ENCODE measurements around the gene FAM180B. TPM values are rescaled to one million over a fixed set of nuclear protein-coding genes. Genes with fewer than 3 reads are reported as not detected.

Gene FAM180B
- total RNA-seq, 2 donors from 2014 or later = 0.27 to 3.4 TPM

GRCh38 chr11:47616726-47617416 lies 30.4 kb downstream of the FAM180B start:
- TF ChIP-seq CTCF (IDR thresholded peaks at IDR 0.05) = peak; percentile 38
- Histone ChIP-seq H3K9me3 (no peaks in the 10 kb centered on the region), H3K4me3 (no peak overlapping the region), H3K4me1 (ENCODE audit: control insufficient read depth in 1 of 2, low read depth in 2 of 2) (no peaks in the 10 kb centered on the region), H3K27ac (no peak overlapping the region), H3K27me3 (replicated peaks; ENCODE audit: insufficient read depth) (no peaks in the 10 kb centered on the region), H3K36me3 (peaks cover 19% of the 10 kb centered on the region)
- DNase-seq (ENCODE audit: low spot score) = no peak
- ATAC-seq (ENCODE audit: insufficient number of reproducible peaks, low FRiP score, low read depth) = no peak

DNA sequence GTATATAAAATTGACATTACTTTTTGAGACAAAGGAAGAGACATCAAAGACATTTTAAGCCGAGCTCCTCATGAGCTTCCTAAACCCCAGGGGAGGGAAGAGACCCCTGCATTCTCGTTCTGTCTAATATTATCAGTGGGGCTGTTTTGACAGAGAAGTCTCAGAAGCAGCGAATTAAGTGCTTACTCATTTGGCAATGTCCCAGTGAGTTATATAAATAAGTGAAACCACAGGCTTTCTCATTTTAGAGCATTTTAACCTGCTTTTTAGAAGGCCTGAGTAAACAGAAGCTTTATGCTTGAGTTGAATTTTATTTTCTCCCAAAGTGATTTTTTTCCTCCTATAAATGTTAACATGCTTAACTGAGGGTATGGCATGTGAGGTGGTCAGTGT lies 30.9 kb downstream of the FAM180B start:
- peaks cover 25% of the 10 kb centered on the region for H3K36me3 ChIP-seq
- DNase-seq (ENCODE audit: low spot score) (no peak), ATAC-seq (ENCODE audit: insufficient number of reproducible peaks, low FRiP score, low read depth) (no peak)
- no peak overlapping the region for H3K27ac ChIP-seq
- H3K9me3 ChIP-seq = no peaks in the 10 kb centered on the region
- H3K4me1 ChIP-seq (ENCODE audit: control insufficient read depth in 1 of 2, low read depth in 2 of 2) = no peaks in the 10 kb centered on the region
- H3K4me3 ChIP-seq = no peak overlapping the region
- H3K27me3 ChIP-seq (replicated peaks; ENCODE audit: insufficient read depth) = no peaks in the 10 kb centered on the region
- TF ChIP-seq CTCF (IDR thresholded peaks at IDR 0.05) = no peak

DNA sequence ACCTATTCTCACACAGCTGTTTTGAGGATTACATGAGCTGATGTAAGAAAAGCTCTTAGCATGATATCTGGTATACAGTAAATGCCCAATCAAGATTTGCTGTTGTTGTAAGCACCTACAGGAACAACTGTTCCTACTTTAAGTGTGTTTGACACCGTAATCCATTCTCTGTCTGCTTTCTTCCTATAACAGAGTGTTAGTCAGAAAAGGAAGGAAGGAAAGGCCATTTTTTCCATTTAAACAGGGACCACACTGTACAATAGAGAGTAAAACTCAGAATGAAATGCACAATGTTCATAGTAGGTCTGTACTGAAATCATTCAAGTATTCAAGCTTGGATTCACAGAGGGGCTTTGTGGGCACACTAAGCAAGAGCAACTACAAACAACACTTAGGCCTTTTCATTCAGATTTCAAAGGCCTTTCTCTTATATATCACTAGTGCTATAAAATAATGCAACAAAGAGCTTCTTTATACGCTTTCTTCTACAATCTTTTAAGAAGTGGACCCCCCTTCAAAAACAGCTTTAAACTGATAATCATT lies 34.4 kb downstream of the FAM180B start:
- no peak overlapping the region for H3K4me3 ChIP-seq
- H3K27ac ChIP-seq = no peak overlapping the region
- ATAC-seq (ENCODE audit: insufficient number of reproducible peaks, low FRiP score, low read depth) (no peak), DNase-seq (ENCODE audit: low spot score) (no peak)
- no peaks in the 10 kb centered on the region for H3K27me3 ChIP-seq (replicated peaks; ENCODE audit: insufficient read depth)
- H3K36me3 ChIP-seq = peaks cover 36% of the 10 kb centered on the region
- TF ChIP-seq CTCF (IDR thresholded peaks at IDR 0.05) = no peak
- no peaks in the 10 kb centered on the region for H3K4me1 ChIP-seq (ENCODE audit: control insufficient read depth in 1 of 2, low read depth in 2 of 2)
- H3K9me3 ChIP-seq = no peaks in the 10 kb centered on the region

GRCh38 chr11:47626234-47626633 lies 39.8 kb downstream of the FAM180B start:
- Histone ChIP-seq H3K9me3 (no peaks in the 10 kb centered on the region), H3K27ac (no peak overlapping the region), H3K4me3 (no peak overlapping the region), H3K36me3 (peaks cover 56% of the 10 kb centered on the region), H3K27me3 (replicated peaks; ENCODE audit: insufficient read depth) (no peaks in the 10 kb centered on the region), H3K4me1 (ENCODE audit: control insufficient read depth in 1 of 2, low read depth in 2 of 2) (no peaks in the 10 kb centered on the region)
- no peak for TF ChIP-seq CTCF (IDR thresholded peaks at IDR 0.05)
- DNase-seq (ENCODE audit: low spot score) = no peak
- no peak for ATAC-seq (ENCODE audit: insufficient number of reproducible peaks, low FRiP score, low read depth)

DNA sequence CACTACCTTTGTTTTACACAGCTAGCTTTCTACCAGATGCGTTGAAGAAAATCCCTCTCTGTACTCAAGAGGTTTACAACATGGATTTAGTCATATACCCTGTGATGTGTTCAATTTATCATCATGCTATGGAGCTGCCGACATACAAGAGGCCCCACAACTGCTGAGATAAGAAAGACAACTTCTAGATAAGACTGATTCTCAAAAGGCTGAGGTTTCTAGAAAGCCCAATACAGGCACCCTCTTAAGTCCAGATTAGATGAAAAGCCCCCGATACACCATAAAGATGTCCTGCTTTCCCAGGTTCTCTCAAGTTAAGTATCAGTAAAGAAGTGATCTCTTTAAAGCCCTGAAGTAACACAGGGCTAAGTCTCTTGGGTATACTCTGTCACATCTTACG lies 41.5 kb downstream of the FAM180B start:
- H3K36me3 ChIP-seq = peaks cover 52% of the 10 kb centered on the region
- H3K4me1 ChIP-seq (ENCODE audit: control insufficient read depth in 1 of 2, low read depth in 2 of 2) = no peaks in the 10 kb centered on the region
- no peak for TF ChIP-seq CTCF (IDR thresholded peaks at IDR 0.05)
- ATAC-seq (ENCODE audit: insufficient number of reproducible peaks, low FRiP score, low read depth) (no peak), DNase-seq (ENCODE audit: low spot score) (no peak)
- H3K27me3 ChIP-seq (replicated peaks; ENCODE audit: insufficient read depth) = no peaks in the 10 kb centered on the region
- H3K27ac ChIP-seq = no peak overlapping the region
- no peaks in the 10 kb centered on the region for H3K9me3 ChIP-seq
- H3K4me3 ChIP-seq = no peak overlapping the region
